ENCODE data around the gene SPDL1.

GRCh38 chr5:169615561-169615960 is 32.0 kb downstream of the SPDL1 start:
- TF ChIP-seq CTCF (conservative IDR thresholded peaks at IDR 0.05) (no peak), ZFX (IDR thresholded peaks at IDR 0.05) (no peak)

Data from C4-2B (cell line).